ENCODE measurements around the gene TANC1.
"Not testable (repeated sequence)": the region's sequence is repeated elsewhere in the genome, so short reads cannot be mapped to it uniquely, and the experiment has no call there.

Gene TANC1

DNA sequence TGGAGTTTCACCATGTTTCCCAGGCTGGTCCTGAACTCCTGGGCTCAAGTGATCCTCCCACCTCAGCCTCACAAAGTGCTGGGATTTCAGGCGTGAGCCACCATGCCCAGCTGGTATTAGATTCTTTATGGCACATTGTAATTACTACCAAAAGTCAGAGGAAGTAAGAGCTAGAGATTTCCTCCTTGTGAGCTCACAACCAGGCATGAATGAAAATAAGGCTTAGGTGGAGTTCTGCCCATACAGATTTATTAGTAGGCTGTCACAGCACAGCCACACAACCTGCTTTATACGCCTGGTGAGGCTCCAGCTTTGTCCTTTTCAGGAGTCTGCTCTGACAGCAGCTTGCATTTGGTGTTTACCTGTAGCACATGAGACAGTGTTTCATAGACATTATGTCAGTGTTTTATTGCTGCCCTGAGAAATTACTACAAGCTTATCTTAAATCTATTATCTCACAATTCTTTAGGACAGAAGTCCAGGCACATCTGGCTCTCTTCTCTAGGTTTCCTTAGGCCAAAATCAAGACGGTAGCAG lies 156.6 kb downstream of the TANC1 start:
- no peak for DNase-seq

GRCh38 chr2:159125858-159126257 lies 157.4 kb downstream of the TANC1 start:
- no peak for DNase-seq

- no peak for DNase-seq
Observed at GRCh38 chr2:159126432-159127022, 158.1 kb downstream of the TANC1 start.

- DNase-seq: no peak
Observed at GRCh38 chr2:159128191-159128590, 159.8 kb downstream of the TANC1 start.

DNA sequence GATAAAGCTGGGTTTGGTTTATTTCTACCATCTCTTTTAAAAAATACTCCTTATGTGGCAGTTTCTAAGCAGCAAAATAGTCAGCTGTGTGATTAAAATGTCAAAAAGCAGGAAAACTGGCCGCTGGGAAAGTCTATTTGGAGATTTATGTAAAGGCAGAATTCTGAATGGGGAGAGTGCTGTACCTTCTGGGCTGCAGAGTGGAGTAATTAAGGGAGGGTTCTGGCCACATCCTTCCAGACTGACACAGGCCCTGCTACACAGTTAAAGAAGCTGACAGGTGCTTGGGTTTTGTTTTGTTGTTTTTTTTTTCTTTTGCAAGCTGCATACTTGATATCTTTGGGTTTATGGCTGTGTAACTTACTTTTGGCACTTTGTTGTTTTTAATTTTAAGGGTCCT lies 160.8 kb downstream of the TANC1 start:
- no peak for DNase-seq

DNA sequence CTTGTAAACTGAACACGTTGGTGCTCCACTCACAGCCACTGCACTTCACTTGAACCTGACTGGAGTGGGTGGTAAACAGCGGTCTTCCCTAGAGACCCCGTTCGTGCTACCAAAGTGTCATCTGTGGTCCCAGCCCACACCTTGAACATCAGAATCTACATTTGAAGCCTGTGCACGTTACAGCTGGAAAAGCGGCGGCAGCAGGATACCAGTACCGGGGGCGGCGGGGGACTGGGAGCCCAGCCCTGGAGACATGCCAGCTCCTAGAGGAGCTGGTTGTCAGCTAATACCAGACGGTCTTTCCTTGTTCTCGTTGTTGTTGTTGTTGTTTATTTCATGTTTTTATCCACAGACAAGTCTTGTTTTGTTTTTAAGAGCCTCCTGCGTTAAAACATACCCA lies 161.4 kb downstream of the TANC1 start:
- DNase-seq: peak; percentile 36

- no peak for DNase-seq
Observed at GRCh38 chr2:159130302-159130701, 161.9 kb downstream of the TANC1 start.

GRCh38 chr2:159131267-159131913 lies 162.9 kb downstream of the TANC1 start:
- DNase-seq: no peak

GRCh38 chr2:159131914-159132281 lies 163.5 kb downstream of the TANC1 start:
- no peak for DNase-seq

DNA sequence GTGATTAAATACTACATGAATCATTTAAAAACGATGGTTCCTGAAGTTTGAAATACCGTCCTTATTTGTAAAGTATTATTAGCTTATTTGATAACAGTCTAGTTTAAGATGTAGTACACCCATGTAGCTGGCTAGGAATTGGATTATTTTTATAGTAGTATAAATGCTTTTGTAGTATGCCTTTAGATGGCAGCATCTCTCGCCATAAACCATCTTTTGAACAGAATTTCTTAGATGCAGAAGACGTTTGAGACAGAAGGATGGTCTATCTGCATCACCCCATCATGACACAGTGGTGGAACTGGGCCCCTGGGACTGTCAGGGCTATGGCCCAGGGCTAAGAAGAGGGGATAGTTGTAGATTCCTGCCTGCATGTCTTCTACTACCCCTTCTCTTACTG lies 165.4 kb downstream of the TANC1 start:
- DNase-seq: no peak

DNA sequence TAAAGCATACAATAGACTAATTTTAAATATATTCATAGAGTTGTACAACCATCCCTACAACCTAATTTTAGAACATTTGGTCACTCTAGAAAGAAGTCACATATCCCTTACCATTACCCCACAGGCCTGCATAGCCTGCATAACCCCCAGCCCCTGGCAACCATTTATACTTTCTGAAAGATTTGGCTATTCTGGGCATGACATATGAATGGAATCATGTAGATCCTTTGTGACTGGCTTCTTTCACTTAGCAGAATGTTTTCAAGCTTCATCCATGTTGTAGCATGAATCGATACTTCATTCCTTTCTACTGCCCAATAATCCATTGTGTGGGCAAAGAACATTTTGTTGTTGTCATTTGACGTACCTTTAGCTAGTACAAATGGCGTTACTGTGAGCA lies 166.5 kb downstream of the TANC1 start:
- DNase-seq: no peak

- no peak for DNase-seq
Observed at GRCh38 chr2:159136391-159136790, 168.0 kb downstream of the TANC1 start.

- DNase-seq: no peak
Observed at GRCh38 chr2:159137511-159138241, 169.2 kb downstream of the TANC1 start.

- no peak for DNase-seq
Observed at GRCh38 chr2:159138642-159139182, 170.3 kb downstream of the TANC1 start.

DNA sequence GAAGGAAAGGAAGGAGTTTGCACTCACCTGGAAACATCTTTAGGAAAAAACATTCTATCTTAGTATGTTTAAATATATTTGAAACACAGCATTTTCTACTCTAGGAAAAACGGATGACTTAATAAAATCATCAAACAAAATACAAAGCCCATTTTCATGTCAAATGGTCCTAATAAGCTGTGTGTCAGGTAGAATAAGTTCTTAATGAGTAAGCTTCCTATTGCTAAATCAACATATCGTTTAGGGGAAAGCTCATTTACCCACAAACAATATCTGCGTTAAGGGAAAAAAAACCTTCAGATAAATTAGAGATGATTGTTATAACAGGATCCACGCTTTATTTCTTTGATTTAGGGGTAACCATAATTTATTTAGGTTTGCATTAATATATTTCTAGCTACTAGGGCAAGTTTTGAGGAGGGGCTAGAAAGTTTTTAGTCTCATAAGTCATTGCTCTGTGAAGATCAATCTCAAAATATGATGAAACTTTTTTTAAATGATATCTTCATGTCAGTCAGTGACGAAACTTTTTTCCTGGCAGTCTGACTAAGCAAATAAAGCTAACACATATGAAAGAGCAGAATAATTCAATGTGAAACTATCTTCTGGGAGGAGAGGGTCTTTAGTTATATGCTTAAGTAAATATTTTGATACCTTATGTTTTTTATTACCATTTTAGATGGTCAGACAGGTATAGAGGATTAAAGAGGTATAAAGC lies 170.9 kb downstream of the TANC1 start:
- no peak for DNase-seq

DNA sequence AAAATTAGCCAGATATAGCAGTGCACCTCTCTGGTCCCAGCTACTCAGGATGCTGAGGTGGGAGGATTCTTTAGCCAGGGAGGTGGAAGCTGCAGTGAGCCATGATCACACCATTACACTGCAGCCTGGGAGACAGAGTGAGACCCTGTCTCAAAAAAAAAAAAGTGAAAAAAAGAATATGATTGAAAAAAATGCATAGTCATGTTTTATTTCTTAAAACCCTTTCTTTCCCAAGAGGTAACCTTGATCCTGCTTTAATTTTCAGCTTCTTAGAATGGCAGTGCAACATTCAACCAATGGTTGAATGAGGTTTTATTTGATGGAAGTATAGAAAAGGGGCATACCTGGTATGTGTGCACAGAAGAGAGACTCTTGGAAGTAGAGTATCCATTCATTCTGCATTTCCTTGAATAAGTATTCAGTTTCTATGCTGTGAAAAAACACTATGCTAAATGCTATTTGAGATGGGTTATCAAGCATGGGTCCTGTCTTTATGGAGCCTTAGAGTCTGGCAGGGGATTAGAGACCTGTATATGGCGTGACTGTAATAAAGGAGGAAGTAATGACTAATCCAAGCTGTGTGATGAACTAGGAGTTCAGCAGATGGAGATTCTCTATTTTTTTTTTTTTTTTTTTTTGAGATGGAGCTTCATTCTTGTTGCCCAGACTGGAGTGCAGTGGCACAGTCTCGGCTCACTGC lies 171.8 kb downstream of the TANC1 start:
- no peak for DNase-seq

DNA sequence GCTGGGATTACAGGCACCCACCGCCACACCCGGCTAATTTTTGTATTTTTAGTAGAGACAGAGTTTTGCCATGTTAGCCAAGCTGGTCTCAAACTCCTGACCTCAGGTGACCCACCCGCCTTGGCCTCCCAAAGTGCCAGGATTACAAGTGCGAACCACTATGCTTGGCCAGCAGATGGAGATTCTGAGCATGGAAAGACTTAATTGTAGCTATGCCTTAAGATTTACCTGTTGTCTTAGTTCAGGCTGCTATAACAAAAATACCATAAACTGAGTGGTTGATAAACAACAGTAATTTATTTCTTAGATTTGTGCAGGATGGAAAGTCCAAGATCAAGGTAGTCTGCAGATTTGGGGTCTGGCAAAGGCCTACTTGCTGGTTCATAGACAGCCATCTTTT lies 172.4 kb downstream of the TANC1 start:
- DNase-seq: not testable (repeated sequence)

DNA sequence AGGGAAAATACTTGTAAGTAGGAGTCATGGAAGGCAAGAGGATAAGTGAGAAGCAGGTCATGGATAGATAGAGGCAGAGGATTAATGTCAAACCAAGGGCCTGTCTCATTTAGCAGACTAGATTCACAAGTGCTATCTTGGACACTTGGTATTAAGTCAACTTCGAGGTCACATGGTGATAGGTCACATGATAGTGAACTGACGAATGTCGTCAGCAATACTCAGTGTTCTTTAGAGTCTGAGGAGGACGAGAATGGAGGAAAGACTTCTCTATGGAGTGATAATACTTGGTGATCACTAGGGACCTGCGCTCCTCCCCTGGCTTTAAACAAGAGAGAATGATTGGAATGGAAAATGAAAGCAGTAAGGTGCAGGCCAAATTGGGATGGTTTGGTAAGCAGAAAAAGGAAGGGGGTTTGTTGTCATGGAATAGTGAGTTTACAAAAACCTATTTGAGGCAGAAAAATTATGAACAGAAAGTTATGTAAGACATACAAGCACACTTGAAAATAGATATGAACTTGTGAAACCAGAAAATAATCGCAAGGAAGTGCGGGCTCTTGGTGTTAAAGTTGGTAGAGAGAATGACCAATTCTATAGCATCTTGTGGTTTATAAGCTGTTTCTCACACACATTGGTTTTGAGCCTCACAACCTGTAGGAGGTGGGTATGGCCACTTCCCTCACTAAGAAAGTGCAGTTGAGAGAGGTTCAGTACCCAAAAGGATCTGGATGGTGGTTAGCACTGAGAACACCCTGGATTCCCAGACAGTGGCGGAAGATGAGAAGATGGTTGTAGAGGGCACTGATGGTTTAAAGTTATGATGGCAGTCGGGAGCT lies 176.6 kb downstream of the TANC1 start:
- DNase-seq: no peak

GRCh38 chr2:159145745-159146354 lies 177.4 kb downstream of the TANC1 start:
- no peak for DNase-seq

GRCh38 chr2:159146996-159147666 lies 178.7 kb downstream of the TANC1 start:
- peak; percentile 18 for DNase-seq

- no peak for DNase-seq
Observed at GRCh38 chr2:159147690-159148089, 179.2 kb downstream of the TANC1 start.
